ENCODE results near the gene STUM. TPM values are rescaled to one million over a fixed set of nuclear protein-coding genes. Genes with fewer than 3 reads are reported as not detected.
"Not testable (repeated sequence)": the region's sequence is repeated elsewhere in the genome, so short reads cannot be mapped to it uniquely, and the experiment has no call there.

STUM gene, protein sequence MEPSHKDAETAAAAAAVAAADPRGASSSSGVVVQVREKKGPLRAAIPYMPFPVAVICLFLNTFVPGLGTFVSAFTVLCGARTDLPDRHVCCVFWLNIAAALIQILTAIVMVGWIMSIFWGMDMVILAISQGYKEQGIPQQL
- total RNA-seq (2022), result 0.37 and 0.56 TPM in 2 replicates
- Bru-seq, nascent RNA, result percentile 20 among the genes with signal in this experiment
- BruChase-seq, experiment 1, labeled RNA remaining after a 6-hour chase, result percentile 19 among the genes with signal in this experiment
- BruChase-seq, experiment 2, labeled RNA remaining after a 2-hour chase, result percentile 21 among the genes with signal in this experiment
- long read RNA-seq, result 0 reads

DNA sequence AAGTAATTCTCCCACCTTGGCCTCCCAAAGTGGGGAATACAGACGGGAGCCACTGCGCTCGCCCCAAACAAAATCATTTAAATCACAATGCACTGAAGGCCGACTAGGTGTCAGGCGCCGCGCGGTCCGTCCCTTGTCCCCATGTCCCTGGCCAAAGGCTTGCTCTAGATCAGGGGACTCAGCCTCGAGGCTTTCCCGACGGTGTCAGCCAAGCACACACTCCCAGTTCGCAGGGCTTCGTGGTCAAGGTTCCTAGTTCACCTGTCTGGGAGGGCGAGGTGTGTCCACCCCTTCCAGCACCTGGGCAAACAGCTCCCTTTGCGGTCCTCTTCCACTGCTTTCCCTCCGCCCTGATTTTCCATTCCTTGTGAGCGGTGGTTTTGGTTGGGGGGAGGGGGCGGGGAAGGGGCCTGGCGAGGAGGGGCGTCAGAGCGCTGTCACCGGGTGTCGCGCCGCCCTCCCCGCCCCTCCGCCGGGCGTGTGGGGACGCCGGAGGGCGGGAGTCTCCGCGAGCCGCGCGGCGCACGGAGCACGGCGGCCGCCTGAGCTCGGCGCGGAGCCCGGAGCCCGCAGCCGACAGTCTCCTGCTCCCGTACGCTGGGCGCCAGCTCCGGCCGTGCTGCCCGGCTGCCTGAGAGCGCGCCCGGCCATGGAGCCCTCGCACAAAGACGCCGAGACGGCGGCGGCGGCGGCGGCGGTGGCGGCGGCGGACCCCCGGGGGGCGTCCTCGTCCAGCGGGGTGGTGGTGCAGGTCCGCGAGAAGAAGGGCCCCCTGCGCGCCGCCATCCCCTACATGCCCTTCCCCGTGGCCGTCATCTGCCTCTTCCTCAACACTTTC lies at the start of gene STUM:
Gene STUM, plus strand, starts transcription at position 509 of the 838 bp plus-strand sequence. Its CDS starts 141 bp downstream, at position 650.
- DNase-seq (ENCODE audit: unreplicated experiment), result no peak
- Mint-ChIP-seq H3K36me3 (ENCODE audit: insufficient read depth, unreplicated experiment) (no peaks in the 10 kb centered on the region), H3K4me1 (ENCODE audit: insufficient read depth, unreplicated experiment) (peaks cover 14% of the 10 kb centered on the region), H3K27ac (ENCODE audit: low read depth, unreplicated experiment) (no peak within 1 kb of the TSS), H3K9me3 (ENCODE audit: unreplicated experiment) (no peaks in the 10 kb centered on the region), H3K27me3 (ENCODE audit: insufficient read depth, unreplicated experiment) (peaks cover 58% of the 10 kb centered on the region), H3K4me3 (ENCODE audit: unreplicated experiment) (peak within 1 kb of the TSS; percentile 28)
- POLR2A ChIA-PET, result interaction anchor here (0.5 to 2.1 kb wide), 13 partner anchors 8 to 278 kb away, joined by 3 to 17 read pairs (median 4); partner anchors contain the start of gene PARP1
- CTCF ChIA-PET, result interaction anchor here (0.5 to 4.0 kb wide), 43 partner anchors 7 to 1522 kb away, joined by 3 to 38 read pairs (median 4); partner anchors contain the start of gene COQ8A
- no TSS peak for BruUV-seq (replicated peaks)
- intact Hi-C loops (cut with micrococcal nuclease), result loop anchor here (5.0 kb wide), 2 partner anchors 229 to 769 kb away; partner anchors contain the start of gene CDC42BPA
- TF ChIP-seq, protein P1, sequence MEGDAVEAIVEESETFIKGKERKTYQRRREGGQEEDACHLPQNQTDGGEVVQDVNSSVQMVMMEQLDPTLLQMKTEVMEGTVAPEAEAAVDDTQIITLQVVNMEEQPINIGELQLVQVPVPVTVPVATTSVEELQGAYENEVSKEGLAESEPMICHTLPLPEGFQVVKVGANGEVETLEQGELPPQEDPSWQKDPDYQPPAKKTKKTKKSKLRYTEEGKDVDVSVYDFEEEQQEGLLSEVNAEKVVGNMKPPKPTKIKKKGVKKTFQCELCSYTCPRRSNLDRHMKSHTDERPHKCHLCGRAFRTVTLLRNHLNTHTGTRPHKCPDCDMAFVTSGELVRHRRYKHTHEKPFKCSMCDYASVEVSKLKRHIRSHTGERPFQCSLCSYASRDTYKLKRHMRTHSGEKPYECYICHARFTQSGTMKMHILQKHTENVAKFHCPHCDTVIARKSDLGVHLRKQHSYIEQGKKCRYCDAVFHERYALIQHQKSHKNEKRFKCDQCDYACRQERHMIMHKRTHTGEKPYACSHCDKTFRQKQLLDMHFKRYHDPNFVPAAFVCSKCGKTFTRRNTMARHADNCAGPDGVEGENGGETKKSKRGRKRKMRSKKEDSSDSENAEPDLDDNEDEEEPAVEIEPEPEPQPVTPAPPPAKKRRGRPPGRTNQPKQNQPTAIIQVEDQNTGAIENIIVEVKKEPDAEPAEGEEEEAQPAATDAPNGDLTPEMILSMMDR (IDR thresholded peaks at IDR 0.05; ENCODE audit: unreplicated experiment), result no peak

DNA sequence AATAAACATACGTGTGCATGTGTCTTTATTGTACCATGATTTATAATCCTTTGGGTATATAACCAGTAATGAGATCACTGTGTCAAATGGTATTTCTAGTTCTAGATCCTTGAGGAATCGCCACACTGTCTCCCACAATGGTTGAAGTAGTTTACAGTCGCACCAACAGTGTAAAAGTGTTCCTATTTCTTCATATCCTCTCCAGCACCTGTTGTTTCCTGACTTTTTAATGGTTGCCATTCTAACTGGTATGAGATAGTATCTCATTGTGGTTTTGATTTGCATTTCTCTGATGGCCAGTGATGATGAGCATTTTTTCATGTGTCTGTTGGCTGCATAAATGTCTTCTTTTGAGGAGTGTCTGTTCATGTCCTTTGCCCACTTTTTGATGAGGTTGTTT lies 48.9 kb upstream of the STUM start:
- POLR2A ChIA-PET; BruUV-seq (replicated peaks); H3K4me3 Mint-ChIP-seq (ENCODE audit: unreplicated experiment); H3K27ac Mint-ChIP-seq (ENCODE audit: low read depth, unreplicated experiment); intact Hi-C loops (cut with micrococcal nuclease); DNase-seq (ENCODE audit: unreplicated experiment); CTCF ChIA-PET; H3K9me3 Mint-ChIP-seq (ENCODE audit: unreplicated experiment); H3K36me3 Mint-ChIP-seq (ENCODE audit: insufficient read depth, unreplicated experiment): not testable (repeated sequence)
- Mint-ChIP-seq H3K4me1 (ENCODE audit: insufficient read depth, unreplicated experiment) (peaks cover 10% of the 10 kb centered on the region), H3K27me3 (ENCODE audit: insufficient read depth, unreplicated experiment) (peaks cover 43% of the 10 kb centered on the region)

DNA sequence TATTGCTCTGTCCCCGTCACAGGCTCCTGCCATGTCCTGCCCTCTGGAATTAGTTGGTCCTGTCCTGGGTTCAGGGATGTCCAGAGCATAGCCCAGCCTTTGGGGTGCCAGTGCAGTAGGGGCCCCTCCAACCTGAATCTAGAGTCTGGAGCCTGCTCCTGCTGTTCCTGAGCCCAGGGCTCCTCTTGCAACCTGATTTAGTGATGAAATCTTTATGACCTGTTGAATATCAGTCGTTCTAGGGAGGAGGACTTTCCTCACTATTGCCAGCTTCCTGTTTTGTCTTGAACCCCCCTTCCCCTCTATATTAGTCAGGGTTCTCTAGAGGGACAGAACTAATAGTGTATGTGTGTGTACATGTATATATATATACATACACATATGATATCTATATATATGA lies 42.5 kb upstream of the STUM start:
- Mint-ChIP-seq H3K36me3 (ENCODE audit: insufficient read depth, unreplicated experiment) (no peaks in the 10 kb centered on the region), H3K9me3 (ENCODE audit: unreplicated experiment) (no peaks in the 10 kb centered on the region), H3K27ac (ENCODE audit: low read depth, unreplicated experiment) (no peak overlapping the region), H3K4me3 (ENCODE audit: unreplicated experiment) (no peak overlapping the region), H3K27me3 (ENCODE audit: insufficient read depth, unreplicated experiment) (peaks cover 83% of the 10 kb centered on the region), H3K4me1 (ENCODE audit: insufficient read depth, unreplicated experiment) (peaks cover 4% of the 10 kb centered on the region)
- TF ChIP-seq, protein P1 (IDR thresholded peaks at IDR 0.05; ENCODE audit: unreplicated experiment), result no peak
- DNase-seq (ENCODE audit: unreplicated experiment), result no peak
- BruUV-seq (replicated peaks), result no TSS peak
- ChIA-PET CTCF (interaction anchor here (0.6 to 2.1 kb wide), 2 partner anchors 81 to 327 kb away, joined by 3 to 6 read pairs; no protein-coding TSS in a partner anchor), POLR2A (no interaction called here)
- intact Hi-C loops (cut with micrococcal nuclease), result loop anchor here (2.0 kb wide), 1 partner anchor 15 kb away; no protein-coding TSS in a partner anchor

DNA sequence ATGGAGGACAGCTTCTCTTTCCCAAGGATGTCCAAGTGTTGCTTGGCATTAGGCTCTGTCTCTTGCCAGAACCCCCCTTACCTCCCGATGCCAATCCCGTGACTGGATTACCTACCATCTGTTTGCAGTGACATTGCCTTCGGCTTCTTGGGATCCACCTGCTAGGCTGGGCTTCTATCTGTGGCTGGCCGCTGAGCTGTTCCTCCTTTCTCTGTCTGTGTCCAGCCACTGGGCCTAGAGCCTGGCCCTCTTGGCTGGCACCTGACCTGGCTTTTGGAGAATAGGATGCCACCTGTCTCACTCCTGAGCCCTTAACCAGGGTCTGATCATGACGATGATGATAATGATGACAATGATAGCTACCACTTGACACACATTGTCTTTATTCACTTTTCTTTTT lies 41.6 kb upstream of the STUM start:
- Mint-ChIP-seq H3K9me3 (ENCODE audit: unreplicated experiment) (no peaks in the 10 kb centered on the region), H3K4me3 (ENCODE audit: unreplicated experiment) (no peak overlapping the region), H3K27me3 (ENCODE audit: insufficient read depth, unreplicated experiment) (peaks cover 74% of the 10 kb centered on the region), H3K36me3 (ENCODE audit: insufficient read depth, unreplicated experiment) (no peaks in the 10 kb centered on the region), H3K27ac (ENCODE audit: low read depth, unreplicated experiment) (no peak overlapping the region), H3K4me1 (ENCODE audit: insufficient read depth, unreplicated experiment) (peaks cover 4% of the 10 kb centered on the region)
- TF ChIP-seq, protein P1 (IDR thresholded peaks at IDR 0.05; ENCODE audit: unreplicated experiment), result no peak
- CTCF ChIA-PET, result interaction anchor here (0.6 to 2.1 kb wide), 3 partner anchors 60 to 383 kb away, joined by 3 to 6 read pairs (median 4); no protein-coding TSS in a partner anchor
- DNase-seq (ENCODE audit: unreplicated experiment), result no peak
- BruUV-seq (replicated peaks), result no TSS peak
- POLR2A ChIA-PET, result interaction anchor here (0.6 to 1.4 kb wide), 2 partner anchors 13 to 409 kb away, joined by 3 to 5 read pairs; no protein-coding TSS in a partner anchor
- intact Hi-C loops (cut with micrococcal nuclease), result loop anchor here (2.0 kb wide), 1 partner anchor 16 kb away; no protein-coding TSS in a partner anchor
